Fibroblast of peridontal ligament (primary cell): Measurements from ENCODE around the gene SH3GL1.

Experiments
- DNase-seq: peaks from one replicate; pipeline ENCODE4 v3.0.0-alpha.2; 2010; ENCODE audit errors: extremely low read depth

Gene SH3GL1

DNA sequence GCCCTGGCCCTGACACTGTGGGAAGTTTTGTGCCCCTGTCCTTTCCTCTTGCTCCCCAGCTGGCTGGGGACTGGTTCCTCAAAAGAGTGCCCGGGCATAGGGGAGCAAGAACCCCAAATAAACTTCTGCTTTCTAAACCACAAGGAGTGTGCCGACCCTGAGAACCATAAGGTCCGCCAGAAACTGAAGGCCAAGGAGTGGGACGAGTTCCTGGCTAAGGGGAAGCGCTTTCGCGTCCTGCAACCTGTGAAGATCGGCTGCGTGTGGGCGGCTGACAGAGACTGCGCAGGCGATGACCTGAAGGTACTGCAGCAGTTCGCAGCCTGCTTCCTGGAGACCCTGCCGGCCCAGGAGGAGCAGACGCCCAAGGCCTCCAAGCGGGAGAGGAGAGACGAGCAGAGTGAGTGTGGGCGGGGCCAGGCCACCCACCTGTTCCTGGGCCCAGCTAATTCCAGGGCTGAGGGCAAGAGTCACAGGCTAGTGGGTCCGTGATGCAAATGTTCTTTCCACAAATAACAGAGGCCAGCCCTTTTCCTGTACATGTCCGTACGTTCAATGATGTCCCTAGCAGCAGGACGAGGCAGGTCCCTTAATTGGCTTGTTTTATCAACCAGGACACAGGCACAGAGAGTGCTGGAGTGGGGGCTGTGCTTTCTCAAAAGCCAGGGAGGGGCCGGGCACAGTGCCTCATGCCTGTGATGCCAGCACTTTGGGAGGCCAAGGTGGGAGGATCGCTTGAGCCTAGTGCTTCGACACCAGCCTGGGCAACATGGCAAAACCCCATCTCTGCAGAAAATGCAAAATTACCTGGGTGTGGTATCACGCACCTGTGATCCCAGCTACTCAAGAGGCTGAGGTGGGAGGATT is 31.7 kb upstream of the SH3GL1 start:
- no peak for DNase-seq

DNA sequence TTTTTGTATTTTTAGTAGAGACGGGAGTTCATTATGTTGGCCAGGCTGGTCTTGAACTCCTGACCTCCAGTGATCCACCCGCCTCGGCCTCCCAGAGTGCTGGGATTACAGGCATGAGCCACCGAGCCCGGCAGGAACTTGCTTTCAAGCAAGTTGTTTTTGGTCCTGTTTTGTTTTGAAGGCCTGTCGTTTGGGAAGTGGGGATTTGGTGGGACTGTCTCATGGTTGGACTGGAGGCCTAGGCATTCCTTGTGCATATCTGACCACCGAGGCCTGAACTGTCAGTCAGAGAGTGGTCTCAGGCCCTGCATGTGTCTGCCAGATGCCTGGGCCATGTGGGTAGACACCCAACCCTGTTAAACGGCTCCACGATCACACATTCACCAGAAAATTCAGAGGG is 30.9 kb upstream of the SH3GL1 start:
- no peak for DNase-seq

DNA sequence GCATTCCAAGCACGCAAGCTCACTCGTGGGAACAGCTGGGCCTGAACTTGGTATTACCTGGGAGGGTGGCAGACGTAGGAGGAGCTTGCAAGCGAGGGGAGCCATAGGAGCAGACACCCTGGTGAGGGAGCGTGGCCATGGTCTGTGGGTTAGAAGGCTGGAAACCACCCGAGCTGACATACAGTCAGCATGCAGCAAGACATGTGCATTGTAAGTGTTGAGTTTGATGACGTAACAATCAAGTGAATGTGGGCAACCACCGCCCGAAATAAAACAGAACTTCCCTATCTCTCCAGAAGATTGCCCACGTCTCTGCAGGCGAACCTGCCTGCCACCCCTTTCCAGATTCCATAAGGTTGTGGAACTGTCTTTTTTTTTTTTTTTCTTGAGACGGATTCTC is 30.4 kb upstream of the SH3GL1 start:
- DNase-seq, result no peak

DNA sequence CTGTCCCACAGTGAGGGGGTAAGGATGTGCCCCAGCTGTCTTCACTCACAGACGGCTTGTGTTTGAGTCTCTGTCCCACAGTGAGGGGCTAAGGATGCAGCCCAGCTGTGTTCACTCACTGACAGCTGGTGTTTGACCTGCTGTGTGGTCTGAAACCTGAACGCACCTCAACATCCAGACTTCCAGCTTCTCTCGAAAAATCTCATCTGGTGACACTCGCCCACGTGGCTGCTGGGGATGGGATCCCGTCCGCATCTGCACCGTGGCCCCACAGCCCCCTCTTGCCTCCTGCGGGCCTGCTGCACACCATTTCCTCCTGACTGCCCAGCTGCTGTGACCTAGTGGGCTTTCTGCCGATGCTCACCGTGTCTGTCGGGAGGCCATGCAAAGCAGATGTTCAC is 29.4 kb upstream of the SH3GL1 start:
- DNase-seq, result no peak

DNA sequence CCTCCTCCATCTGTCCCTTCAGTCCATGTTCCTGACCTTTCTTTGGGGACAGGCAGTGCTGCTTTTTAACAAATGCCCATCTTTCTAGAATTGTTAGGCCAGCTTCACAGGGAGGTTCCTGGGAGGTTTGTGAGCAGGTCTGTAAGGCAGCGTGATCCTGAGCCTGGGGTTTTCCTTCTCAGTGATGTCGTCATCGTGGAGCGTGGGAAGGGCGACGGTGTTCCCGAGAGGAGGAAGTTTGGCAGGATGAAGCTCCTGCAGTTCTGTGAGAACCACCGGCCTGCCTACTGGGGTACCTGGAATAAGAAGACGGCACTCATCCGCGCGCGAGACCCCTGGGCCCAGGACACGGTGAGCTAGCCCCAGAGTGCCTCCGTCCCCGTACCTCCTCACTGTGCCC is 28.9 kb upstream of the SH3GL1 start:
- DNase-seq, result no peak

DNA sequence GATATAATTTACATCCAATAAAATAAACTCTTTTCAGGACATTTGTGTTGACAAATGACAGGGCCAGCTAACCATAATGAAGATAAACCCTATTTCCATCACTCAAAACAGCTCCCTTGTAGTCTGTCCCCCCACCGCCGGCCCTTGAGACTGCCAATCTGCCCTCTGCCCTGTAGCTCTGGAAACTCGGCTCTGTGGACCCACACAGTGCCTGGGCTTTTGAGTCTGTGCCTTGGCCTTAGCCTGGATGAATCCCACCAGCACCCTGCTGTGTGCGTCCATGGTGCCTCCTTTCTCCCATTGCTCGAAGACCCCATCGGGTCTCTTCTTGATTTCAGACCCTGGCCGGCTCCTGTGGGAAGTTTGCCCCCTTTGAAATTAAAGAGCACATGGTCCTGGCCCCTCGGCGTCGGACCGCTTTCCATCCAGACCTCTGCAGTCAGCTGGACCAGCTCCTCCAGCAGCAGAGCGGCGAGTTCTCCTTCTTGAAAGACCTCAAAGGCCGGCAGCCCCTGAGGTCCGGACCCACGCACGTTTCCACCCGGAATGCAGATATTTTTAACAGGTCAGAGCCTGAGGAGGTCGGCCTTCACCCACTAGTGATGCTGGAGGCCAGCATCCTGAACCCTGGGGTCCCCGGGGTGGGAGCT is 28.1 kb upstream of the SH3GL1 start:
- DNase-seq, result no peak

DNA sequence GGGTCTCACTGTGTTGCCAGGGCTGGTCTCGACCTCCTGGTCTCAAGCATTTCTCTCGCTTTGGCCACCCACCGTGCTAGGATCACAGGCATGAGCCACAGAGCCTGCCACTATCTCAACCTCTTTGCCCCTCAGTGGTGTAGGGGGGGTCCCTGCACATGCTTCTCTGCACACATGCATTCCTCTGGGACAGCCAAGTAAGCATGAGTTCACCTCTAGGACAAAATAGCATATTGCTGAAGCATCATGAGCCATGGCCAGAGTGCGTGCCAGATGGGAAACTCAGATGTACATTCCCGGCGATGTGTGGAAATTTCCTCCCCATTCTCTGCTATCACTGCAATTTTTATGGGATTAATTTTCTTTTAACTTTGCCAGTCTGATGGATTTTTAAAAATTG is 25.2 kb upstream of the SH3GL1 start:
- DNase-seq, result peak; percentile 84

DNA sequence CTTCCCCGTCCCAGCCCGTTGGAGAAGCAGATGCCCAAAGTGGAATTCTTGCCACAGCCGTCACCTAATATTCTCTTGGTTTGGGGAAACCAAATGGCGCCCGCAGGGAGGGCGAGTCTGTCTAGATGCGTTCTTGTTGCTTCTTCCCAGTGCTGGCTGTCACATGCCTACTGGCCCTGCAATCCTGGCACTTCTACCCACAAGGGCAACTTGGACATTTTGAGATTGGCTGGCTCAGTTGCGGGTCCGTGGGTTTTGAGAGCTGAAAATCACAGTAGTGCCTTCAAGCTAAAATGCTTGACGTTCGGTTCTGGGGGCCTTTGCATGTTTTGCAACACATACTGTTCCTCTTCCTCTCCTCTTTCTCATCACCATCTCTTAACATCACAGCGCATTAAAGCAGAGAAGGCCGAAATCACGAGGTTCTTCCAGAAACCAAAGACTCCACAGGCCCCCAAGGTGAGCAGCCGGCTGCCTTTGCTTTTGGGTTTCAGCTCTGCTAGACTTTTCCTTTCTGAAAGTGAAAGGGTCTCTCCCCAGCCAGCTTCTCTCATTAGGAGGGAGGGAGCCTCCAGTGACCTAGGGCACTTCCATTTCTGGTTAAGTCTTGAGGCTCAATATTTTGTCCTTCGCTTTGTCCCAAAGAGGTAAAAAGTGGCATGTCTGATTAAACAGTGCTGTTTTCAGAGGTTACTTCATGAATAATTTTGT is 23.2 kb upstream of the SH3GL1 start:
- no peak for DNase-seq

DNA sequence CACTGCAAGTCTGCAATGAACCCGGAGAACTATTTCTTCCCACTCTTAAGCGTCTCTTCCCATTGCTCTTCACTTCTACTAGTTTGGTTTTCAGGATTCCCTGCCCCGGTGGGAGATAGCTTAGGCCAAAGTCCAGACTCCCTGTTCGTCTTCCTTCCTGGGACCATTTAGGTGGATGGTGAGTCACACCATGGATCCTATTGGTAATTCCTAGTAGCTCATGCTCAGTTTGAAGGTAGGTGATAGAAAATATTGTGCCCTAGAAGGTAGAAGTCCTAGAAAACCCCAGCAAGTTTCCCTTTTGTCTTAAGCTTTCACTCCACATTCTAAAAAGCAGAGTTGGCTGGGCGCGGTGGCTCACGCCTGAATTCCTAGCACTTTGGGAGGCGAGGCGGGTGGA is 15.9 kb upstream of the SH3GL1 start:
- no peak for DNase-seq

DNA sequence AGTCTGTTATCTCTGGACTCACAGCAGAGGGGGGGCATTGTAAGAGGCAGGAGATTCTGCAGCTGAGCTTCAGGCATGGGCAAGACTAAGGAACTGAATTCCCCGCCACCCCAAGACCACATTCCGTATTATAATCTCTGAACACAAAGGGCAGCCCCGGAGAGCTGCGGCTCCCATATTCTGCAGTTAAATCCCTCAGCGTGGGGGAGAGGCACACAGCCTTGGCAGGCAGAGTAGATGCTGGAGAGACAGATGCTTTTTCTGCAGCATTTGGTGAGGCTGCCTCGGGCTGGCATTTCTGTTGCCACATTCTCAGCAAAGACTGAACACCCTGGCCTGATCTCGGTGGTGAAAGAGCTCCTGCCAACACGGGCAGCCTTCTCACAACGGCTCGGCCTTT is 15.0 kb upstream of the SH3GL1 start:
- DNase-seq, result no peak

DNA sequence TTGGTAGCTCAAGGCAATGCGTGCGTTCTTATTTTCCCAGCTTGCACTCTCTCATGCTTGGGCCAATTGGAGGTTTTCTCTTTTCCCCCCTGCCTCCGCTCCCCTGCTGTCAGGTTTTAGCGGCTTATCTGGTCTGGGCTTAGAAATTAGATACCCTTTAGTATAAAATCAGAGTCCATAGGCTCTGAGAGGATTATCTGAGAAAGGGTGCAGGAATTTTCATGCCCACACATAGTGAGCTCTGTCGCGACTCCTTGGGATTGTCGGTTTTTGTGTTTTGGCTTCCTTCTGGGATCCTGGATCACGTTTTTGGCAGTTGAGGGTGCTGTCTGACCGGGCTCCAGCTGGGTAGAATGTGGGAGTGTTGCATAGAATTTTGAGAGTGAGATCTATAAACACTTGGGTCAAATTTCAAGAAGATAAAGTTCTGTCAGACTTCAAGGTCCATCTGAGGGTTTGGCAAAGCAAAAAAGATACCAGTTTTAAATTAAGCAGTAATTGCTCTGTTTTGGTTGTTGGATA is 14.5 kb upstream of the SH3GL1 start:
- DNase-seq, result peak; percentile 71

DNA sequence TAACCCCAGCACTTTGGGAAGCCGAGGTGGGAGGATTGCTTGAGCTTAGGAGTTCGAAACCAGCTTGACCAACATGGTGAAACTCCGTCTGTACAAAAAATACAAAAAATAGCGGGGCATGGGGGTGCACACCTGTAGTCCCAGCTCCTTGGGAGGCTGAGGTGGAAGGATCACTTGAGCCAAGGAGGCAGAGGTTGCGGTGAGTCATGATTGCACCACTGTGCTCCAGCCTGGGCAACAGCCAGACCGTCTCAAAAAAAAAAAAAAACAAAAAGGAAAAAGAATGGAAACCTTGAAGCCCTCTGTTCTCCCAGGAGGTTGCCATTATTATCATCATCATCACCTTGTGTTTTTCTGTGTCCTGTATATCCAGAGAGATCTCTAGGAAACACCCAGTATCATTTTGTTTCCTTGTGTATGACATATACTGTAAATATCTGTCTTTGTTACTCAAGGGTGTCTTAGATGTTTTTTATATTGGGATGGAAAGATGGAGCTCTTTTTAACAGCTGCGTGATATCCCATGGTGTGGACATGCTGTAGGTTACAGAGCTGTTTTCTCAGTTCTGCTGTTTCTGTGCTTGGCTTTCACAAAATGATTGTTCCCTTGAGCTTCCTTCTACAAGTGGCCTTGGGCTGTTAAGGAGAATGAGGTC is 13.9 kb upstream of the SH3GL1 start:
- peak; percentile 36 for DNase-seq

DNA sequence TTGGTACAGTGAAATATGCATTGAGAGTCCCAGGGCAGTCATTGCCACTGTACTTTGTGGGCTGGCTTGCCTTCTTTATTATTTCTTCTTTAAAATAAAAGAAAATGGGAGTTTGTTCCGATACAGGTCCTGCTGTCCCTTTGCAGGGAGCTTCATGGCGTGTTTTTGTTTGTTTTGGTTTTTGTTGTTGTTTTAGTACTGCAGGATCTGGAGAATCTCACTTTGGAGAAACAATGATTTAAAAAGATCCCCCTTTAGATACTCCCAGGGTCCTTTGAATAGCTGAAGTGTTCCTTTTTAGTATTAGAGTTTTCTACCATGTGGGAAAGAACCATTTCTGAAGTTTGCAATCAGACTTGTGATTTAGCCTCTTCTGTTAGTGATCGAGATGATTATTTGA is 13.2 kb upstream of the SH3GL1 start:
- no peak for DNase-seq

DNA sequence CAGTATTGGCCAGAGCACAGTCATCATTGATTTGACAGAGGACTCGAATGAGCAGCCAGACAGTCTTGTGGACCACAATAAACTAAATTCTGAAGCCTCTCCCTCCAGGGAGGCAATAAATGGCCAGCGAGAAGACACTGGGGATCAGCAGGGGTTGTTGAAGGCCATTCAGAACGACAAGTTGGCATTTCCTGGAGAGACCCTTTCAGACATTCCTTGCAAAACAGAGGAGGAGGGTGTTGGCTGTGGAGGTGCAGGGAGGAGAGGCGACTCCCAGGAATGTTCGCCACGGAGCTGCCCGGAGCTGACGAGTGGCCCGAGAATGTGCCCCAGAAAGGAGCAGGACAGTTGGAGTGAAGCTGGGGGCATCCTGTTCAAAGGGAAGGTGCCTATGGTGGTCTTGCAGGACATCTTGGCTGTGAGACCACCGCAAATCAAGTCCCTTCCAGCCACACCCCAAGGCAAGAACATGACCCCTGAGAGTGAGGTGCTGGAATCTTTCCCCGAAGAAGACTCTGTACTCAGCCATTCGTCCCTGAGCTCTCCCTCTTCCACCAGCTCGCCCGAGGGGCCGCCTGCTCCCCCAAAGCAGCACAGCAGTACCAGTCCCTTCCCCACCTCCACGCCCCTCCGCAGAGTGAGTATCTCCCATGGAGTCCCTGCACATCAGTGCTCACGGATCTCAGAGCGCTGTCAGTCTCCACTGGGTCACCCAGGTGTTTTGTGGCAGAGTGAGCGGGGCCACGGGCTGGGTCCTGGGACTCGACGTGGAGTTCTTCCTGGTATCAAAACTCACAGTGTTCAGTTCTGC is 9.0 kb upstream of the SH3GL1 start:
- DNase-seq, result no peak

DNA sequence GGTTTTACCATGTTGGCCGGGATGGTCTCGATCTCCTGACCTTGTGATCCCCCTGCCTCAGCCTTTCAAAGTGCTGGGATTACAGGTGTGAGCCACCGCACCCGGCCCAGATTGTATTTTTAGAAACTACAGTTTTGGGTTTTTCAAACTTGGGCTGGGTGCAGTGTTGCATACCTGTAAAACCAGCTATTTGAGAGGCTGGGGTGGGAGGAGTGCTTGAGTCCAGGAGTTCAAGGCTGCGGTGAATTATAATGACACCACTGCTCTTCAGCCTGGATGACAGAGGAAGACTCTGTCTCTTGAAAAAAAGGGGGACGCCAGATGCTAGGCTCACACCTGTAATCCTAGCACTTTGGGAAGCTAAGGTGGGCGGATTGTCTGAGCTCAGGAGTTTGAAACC is 6.3 kb upstream of the SH3GL1 start:
- no peak for DNase-seq

DNA sequence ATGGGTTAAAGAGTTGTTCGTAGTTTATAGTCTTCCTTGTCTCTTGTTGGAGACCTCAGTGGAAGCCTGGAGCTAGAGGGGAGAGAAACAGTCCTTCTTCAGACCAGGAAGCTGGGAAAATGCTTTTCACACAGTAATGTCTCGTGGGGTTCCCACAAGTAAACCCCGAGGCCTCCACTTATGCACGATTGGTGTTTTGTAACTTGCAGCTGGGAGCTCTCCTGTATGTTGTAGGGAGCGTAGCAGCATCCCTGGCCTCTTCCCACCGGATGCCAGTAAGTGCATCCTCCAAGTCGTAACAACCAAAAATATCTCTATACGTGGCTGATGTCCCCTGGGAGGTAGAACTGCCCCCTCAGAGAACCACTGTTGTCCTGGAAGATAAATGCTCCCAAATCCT is 5.6 kb upstream of the SH3GL1 start:
- DNase-seq, result no peak

DNA sequence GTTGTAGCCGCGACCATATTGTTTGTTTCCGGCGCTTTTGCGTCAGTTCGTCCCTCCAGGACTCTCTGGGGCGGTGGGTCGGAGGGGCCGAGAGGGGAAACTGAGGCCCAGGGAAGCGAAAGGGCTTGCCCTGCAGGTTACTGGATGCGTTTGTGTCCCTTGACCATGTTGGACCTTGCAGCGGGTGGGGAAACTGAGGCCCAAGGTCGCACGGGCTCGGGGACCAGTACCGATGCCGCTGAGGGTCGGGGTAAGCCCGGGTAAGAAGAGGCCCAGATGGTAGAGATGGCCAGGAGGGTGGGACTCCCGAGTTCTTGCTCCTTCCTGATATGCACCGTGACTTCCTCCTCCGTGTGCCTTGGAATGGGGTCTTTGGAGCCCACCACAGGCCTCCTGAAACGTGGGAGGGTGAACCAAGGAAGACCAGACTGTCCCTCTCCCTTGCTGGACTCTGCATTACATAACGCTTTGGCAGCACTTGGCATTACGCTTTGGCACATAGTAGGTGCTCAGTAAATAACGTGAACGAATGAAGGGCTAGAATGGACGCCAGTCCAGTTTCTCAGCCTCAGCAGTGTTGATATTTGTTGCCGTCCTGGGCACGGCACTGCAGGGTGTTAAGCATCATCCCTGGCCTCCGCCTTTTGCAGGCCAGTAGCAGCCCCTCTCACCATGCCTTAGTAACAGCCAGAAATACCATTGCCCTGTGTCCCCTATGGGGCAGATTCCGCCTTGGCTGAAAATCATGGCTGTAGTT is 2.8 kb upstream of the SH3GL1 start:
- DNase-seq, result no peak

DNA sequence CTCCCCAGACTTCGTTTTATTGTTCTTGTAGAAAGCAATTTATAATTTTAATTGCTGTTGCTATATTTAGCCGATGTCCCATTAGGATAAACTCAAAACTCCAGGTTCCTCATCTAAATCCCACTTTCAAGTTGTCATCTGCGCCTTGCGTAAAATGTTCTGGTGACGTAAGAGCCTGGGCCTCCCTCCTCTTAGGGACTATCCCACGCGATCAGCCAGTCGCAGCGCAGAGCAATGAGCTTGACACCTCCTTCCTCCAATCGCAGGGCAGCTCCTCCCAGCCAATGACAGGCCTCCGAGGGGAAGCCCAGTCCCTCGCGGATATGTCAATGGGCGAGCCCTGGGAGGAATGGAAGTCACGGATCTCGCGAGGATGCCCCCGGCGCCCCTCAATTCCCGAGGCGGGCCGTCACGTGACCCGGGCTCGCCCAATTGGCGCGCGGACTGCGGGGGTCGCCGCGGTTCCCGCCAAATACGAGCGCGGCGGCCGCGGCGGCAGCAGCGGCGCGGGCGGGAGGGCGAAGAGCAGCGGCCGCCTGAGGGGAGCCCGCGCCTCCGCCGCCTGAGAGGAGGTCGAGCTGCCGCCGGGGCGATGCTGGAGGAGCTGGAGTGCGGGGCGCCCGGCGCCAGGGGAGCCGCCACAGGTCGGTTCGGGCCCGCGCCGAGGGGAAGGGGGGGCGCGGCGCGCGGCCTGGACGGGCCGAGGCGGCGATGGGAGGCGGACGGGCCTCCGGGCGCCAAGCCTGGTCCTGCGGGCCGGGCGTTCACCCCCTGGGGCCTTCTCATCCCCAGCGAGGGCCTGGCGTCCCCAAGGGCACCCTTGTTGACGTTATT is 2.0 kb upstream of the SH3GL1 start, which contains the start of gene CHAF1A:
Gene CHAF1A (plus strand): TSS at position 470 of the 834 bp plus-strand sequence. CDS start 123 bp downstream, at position 593.
- peak; percentile 100 for DNase-seq

DNA sequence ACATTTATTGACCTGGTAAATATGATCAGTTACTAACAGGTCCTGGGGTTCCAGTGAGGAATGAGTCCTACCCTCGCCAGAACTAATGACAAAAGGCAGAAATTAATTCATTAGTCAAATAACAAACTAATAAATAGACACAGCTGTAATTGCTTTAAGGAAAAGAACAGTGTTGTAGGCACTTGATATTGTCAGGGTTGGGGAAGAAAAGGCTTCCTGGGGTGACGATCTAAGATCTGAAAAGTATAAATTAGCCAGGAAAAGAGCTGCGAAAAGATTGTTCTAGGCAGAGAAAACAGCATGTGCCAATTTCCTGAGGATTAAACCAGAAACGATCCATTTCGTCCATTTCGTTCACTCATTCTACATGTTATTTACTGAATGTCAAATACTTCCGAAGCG is 1.4 kb upstream of the SH3GL1 start:
- DNase-seq, result no peak

DNA sequence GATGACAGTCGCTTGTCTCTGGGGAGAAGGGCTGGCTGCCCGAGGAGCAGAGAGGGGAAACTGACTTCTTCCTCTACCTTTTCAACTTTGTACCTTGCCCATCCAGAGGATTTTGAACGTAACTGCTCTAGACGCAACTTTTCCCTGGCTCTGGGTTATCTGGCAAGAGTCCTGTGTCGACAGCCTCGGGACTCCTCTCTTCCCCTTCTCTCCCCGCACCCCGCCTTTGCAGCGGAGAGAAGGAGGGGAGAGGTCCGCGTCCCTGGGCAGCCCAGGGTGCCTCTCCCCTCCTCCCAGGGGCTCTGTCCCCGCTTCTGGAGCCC is 574 bp downstream of the SH3GL1 start:
- DNase-seq, result no peak
